T-helper 2 cell treated with Interferon-gamma antibody and Interleukin-4, amounts not matched to agents 100 ng/mL and 5 ng/mL, for 36 hours (primary cell): ENCODE measurements around the gene TRRAP. TPM values are rescaled to one million over a fixed set of nuclear protein-coding genes. Genes with fewer than 3 reads are reported as not detected.
"Not testable (repeated sequence)": the region's sequence is repeated elsewhere in the genome, so short reads cannot be mapped to it uniquely, and the experiment has no call there.

Experiments used
- intact Hi-C: fragments of 100-400 bp; cut with micrococcal nuclease; formaldehyde crosslinking; loops from one replicate; pipeline ENCODE4 v1.15.1; 2023
- total RNA-seq: library from RNA; stranded (reverse); gene quantifications from 2 replicates; pipeline ENCODE4 v1.2.3, GENCODE V29; 2022

TRRAP gene
- total RNA-seq, 1 donor from 2014 or later: 62.4 TPM

GRCh38 chr7:99028261-99028973, 150.1 kb downstream of the TRRAP start:
- intact Hi-C loops: no loop called here

DNA sequence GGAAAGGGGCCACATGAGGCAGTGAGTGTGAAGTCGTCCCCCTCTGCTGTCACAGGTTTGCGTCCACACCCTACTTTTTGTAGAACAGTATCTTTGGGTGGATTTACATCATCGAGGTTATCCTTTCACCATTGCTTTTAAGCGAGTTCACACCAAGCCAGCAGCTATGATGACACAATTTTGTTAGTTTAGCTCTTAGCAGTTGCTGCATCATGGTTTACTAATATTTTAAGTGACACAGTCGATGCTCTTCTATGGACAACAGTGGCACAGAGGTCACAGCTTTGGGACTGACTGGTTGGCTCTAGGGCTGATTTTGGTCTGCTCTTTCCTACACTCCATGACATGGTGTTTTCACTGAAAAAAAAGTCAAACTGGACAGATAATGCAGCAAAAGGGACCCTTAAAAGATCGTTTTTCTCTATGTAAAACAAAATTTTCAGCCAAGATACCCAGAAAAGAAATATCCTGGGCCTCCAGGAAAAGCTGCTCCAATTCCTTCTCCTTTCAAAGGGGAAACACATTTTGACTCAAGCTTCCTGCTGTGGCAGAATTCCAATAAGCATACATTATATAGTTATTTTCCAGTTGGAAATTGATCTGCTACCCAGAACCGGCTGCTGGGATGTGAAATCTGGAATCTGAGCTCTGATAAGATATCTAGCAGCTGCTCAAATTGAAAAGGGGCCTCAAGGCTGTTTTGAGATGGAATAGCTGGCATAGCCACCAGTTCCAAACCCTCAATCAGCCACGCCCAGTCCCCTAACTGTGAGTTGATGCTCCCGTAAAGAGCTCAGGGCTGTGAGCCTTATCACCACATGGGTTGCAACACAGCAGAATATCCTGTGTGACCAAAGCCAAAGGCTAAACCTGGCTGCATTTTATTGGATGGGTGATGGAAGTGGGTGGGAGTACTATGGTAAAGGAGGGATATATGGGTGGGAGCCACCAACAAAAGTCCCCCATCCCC, 151.4 kb downstream of the TRRAP start:
- intact Hi-C loops: no loop called here

GRCh38 chr7:99030457-99030856, 152.1 kb downstream of the TRRAP start:
- intact Hi-C loops: no loop called here

DNA sequence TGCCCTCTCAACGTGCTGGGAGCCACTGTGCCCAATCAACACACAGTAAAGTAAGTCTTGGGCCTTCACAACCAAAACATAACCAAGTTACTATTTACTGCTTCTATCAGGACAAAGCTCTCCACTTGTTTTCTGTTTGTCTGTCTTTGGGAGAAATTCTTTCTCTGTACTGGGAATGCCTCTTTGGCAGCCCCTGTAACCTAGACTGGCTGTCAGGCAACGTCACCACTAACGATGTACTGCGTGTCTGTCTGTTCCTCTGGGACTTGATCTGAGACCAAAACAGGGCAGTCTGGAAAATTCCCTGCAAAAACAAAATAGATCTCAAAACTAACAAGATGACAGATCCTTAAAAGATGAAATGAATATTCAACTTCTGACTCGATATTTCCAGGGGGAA, 152.6 kb downstream of the TRRAP start:
- intact Hi-C loops: no loop called here

- intact Hi-C loops: no loop called here
Measured at GRCh38 chr7:99031496-99031895, 153.2 kb downstream of the TRRAP start.

GRCh38 chr7:99032928-99033327, 154.6 kb downstream of the TRRAP start:
- intact Hi-C loops: no loop called here

DNA sequence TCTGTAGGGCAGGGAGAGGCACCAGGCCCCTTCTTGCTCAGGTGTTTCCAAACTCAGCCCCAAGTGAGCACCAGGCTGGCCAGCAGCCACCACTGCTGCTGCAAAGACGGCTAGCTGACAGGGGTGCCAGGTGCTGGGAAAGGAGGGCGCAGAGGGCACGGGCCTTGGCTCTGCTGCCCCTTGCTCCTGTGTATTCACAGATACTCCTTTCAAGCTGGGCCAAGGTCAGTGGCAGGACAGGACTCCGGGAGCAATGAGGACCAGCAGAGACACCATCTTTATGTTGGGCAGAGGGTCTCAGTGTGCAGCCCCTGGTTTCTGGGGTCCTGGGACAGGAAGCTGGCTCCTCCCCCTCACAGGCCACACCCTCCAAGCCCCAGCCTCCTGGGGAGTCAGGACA, 155.4 kb downstream of the TRRAP start:
- intact Hi-C loops: no loop called here

GRCh38 chr7:99034932-99035722, 156.8 kb downstream of the TRRAP start:
- intact Hi-C loops: no loop called here

- intact Hi-C loops: no loop called here
Measured at GRCh38 chr7:99035723-99036545, 157.6 kb downstream of the TRRAP start.

DNA sequence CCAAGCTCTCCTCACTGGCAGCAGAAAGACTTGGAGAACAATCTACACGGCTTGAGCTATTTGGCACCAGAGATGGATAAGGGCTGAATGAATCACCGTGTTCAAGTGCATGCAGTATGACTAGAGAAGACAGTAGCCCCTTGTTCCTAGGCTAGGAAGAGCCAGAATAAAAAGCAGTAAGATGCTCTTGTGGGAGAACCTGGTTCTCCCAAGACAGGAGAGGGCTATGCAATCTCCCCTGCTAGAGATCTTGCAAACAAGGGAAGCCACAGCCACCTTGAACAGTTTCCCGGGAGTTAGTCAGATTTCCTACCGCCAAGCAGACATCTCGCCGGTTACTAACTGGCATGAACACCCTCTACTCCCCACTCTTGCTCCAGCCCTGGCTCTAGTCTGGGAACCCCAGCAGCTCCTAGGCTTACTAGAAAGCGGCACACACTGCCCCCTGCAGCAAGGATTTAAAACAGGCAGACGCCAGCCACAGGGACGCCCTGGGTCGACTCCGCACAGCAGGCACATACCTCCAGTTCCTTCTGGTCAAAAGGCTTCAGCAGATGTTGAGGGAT, 158.3 kb downstream of the TRRAP start:
- intact Hi-C loops: no loop called here

DNA sequence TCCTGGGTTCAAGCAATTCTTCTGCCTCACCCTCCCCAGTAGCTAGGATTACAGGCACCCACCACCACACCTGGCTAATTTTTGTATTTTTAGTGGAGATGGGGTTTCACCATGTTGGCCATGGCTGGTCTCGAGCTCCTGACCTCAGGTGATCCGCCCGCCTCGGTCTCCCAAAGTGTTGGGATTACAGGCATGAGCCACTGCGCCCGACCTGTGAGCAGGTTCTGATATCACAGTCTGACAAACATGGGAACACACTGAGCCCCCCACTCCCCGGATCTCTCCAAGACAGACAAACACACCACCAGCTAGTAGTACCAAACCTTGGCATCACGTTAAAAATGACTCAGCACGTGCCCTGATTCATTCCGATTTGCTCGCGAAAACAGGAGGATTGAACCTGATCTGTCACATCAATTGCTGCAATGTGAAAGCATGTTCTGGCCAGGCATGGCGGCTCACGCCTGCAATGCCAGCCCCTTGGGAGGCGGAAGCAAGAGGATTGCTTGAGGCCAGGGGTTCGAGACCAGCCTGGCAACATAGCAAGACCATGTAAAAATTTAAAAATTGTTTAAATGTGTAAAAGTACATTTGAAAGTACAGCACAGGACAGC, 159.1 kb downstream of the TRRAP start:
- intact Hi-C loops: no loop called here

DNA sequence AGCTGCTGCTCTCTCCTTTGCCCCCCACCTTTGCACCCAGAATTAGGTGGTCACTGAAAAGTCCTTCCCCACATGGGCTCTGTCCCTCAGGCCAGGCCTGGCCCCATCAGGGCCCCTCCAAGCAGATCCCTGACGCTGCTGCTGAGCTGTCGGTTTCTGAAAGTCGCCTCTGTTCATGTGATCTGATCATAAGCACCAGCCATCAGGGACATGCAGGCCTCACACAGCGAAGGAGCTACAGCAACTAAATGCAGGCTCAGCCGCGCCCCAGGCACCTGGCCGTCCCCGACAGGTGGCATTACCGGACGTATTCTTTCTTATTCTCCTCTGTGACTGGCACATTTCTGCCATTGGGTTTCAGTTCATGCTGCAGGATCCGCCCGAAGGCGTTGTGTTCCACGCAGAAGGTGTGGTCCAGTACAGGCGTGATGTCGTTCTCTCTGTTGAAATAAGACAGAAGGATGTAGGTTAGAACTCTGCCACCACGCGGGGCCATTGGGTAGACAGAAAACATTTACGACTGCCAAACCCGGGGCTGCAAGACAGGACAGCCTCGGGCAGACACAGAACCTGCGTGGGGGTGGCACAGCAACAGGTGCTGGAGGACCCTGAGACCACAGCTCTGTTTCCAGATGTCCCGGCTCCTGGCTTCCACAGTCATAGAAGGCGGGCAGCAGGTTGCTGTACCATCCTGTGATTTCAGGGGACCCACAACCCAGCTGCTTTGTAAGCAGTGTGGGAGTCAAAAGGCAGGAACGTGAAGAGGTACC, 159.9 kb downstream of the TRRAP start:
- intact Hi-C loops: no loop called here

DNA sequence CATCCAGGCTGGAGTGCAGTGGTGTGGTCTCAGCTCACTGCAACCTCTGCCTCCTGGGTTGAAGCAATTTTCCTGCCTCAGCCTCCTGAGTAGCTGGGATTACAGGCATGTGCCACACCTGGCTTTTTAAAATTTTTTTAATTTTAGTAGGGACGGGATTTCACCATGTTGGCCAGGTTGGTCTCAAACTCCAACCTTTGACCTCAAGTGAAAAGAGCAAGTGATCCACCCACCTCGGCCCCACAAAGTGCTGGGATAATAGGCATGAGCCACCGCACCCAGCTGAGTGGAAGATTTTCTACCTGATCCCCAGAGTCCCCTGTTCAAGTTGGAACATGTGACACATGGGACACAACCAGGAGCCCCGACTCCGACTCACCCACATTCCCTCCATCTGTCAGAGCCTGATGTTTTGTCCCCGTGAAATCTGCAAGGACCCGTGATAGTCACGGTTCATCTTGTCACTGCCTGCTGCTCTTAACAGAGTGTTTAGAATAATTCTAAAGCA, 161.1 kb downstream of the TRRAP start:
- intact Hi-C loops: no loop called here

DNA sequence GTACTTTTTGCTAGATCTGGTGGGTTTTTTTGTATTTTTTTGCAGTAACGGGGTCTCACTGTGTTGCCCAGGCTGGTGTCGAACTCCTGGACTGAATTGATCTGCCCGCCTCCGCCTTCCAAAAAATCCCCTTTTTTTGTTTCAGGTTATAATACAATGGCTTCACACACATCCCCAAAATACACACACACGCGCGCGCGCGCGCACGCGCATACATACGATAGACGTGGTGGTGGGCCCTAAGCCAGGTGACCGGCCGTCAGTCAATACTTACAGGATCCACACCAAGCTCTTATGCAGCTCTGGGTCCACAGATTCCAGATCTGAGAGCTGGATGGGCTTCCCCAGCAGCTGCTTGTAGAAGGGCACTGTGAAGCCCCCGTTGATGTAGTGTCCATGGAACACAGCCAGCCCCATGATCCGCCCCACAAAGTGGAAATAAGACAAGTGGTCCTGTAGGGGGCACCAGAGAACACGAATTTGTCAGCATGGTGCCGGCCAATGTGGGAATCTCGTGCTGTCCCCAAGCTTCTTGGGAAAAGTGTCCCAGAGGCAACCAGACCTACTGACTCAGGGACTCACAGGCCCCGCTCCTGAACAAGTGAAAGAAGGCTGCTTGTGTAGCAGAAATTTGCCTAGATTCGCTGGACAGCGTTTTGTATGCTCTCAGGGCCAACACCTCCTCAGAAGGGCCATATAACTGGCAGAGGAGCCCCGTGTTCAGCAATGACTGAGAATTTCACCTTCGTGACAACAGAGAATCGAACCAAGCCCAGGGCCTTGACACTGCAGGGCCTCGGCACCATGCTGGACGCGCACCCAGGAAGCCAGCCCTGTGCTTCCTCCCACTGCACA, 162.0 kb downstream of the TRRAP start:
- intact Hi-C loops: loop anchor here (1.0 kb wide), 1 partner anchor 273 kb away; no protein-coding TSS in a partner anchor

GRCh38 chr7:99041526-99041925, 163.2 kb downstream of the TRRAP start:
- intact Hi-C loops: no loop called here

GRCh38 chr7:99042957-99043356, 164.6 kb downstream of the TRRAP start:
- intact Hi-C loops: no loop called here

- intact Hi-C loops: not testable (repeated sequence)
Measured at GRCh38 chr7:99044858-99045257, 166.5 kb downstream of the TRRAP start.

GRCh38 chr7:99046262-99046661, 167.9 kb downstream of the TRRAP start:
- intact Hi-C loops: not testable (repeated sequence)
